ENCODE results near the gene FYCO1.
"Not testable (repeated sequence)": the region's sequence is repeated elsewhere in the genome, so short reads cannot be mapped to it uniquely, and the experiment has no call there.

- not testable (repeated sequence) for TF ChIP-seq EZH2phosphoT487 (IDR thresholded peaks at IDR 0.05; ENCODE audit: low read depth, severe bottlenecking, unreplicated experiment)
- TF ChIP-seq, protein P1, sequence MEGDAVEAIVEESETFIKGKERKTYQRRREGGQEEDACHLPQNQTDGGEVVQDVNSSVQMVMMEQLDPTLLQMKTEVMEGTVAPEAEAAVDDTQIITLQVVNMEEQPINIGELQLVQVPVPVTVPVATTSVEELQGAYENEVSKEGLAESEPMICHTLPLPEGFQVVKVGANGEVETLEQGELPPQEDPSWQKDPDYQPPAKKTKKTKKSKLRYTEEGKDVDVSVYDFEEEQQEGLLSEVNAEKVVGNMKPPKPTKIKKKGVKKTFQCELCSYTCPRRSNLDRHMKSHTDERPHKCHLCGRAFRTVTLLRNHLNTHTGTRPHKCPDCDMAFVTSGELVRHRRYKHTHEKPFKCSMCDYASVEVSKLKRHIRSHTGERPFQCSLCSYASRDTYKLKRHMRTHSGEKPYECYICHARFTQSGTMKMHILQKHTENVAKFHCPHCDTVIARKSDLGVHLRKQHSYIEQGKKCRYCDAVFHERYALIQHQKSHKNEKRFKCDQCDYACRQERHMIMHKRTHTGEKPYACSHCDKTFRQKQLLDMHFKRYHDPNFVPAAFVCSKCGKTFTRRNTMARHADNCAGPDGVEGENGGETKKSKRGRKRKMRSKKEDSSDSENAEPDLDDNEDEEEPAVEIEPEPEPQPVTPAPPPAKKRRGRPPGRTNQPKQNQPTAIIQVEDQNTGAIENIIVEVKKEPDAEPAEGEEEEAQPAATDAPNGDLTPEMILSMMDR (IDR thresholded peaks at IDR 0.05; ENCODE audit: poor library complexity) = not testable (repeated sequence)
These were observed 42.4 kb upstream of the FYCO1 start for GRCh38 chr3:46038071-46038470.

Data from hepatocyte (in vitro differentiated cells).